ENCODE measurements around the gene ARID1B.

The ARID1B gene

DNA sequence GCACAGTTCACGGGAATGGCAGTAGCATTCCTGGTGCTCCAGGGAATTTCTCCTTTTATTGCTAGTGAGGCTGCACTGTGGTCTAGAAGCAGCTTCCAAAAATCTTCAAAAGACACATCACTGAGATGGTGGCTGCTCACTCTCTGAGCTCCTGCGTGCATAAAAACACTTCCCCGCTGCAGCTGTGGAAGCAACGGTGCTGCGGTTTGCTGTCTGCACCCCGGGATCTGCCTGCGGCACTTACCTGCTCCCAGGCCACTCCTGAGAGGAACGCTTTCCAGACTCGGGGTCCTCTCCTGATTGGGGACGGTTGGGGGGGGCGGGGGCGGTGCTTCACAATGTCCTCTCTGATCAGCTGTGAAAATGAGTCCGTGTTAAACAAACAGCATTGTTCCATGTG, 468.3 kb downstream of the ARID1B start:
- in situ Hi-C loops (cut with HindIII; ENCODE audit: low pct_ligation_motif_present, low sequenced_read_pairs), result no loop called here
- Histone ChIP-seq H3K36me3 (replicated peaks) (no peaks in the 10 kb centered on the region), H3K27me3 (replicated peaks) (no peaks in the 10 kb centered on the region), H3K4me3 (ENCODE audit: low read depth, low read length) (no peak overlapping the region), H3K27ac (no peak overlapping the region)
- TF ChIP-seq, protein P1, sequence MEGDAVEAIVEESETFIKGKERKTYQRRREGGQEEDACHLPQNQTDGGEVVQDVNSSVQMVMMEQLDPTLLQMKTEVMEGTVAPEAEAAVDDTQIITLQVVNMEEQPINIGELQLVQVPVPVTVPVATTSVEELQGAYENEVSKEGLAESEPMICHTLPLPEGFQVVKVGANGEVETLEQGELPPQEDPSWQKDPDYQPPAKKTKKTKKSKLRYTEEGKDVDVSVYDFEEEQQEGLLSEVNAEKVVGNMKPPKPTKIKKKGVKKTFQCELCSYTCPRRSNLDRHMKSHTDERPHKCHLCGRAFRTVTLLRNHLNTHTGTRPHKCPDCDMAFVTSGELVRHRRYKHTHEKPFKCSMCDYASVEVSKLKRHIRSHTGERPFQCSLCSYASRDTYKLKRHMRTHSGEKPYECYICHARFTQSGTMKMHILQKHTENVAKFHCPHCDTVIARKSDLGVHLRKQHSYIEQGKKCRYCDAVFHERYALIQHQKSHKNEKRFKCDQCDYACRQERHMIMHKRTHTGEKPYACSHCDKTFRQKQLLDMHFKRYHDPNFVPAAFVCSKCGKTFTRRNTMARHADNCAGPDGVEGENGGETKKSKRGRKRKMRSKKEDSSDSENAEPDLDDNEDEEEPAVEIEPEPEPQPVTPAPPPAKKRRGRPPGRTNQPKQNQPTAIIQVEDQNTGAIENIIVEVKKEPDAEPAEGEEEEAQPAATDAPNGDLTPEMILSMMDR (IDR thresholded peaks at IDR 0.05; ENCODE audit: low read depth, low read length, missing control alignments), result no peak
- no peak for DNase-seq

DNA sequence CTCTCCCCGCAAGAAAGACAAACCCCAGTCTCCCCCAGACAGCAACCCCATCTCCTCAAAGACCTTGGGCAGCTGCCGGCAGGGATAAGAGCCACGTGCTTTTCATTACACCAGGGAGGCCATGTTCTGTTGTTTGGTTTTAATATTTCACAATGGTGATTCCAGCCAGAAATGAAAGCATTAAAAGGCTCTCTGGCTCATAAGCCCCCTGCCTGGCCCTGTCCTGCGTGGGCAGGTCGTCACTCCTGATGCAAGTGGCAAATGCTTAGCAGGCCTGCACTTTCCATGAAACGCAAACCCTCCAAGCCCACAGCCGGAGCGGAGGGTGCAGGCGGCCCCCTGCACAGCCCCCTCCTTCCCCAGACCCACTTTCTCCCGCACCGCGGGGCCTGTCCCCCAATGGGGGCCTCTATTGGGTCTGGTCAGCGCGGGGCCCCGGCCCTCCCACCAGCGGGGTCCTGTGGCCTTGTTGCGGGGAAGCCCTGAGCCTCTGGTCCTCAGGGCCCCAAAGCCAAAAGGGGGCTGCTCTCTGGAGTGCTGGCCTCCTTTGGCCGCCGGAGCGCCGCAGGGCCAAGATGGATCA, 469.0 kb downstream of the ARID1B start:
- no peak overlapping the region for H3K4me3 ChIP-seq (ENCODE audit: low read depth, low read length)
- TF ChIP-seq, protein P1 (IDR thresholded peaks at IDR 0.05; ENCODE audit: low read depth, low read length, missing control alignments), result no peak
- DNase-seq, result no peak
- in situ Hi-C loops (cut with HindIII; ENCODE audit: low pct_ligation_motif_present, low sequenced_read_pairs), result no loop called here
- no peaks in the 10 kb centered on the region for H3K27me3 ChIP-seq (replicated peaks)
- H3K27ac ChIP-seq, result no peak overlapping the region
- H3K36me3 ChIP-seq (replicated peaks), result no peaks in the 10 kb centered on the region

DNA sequence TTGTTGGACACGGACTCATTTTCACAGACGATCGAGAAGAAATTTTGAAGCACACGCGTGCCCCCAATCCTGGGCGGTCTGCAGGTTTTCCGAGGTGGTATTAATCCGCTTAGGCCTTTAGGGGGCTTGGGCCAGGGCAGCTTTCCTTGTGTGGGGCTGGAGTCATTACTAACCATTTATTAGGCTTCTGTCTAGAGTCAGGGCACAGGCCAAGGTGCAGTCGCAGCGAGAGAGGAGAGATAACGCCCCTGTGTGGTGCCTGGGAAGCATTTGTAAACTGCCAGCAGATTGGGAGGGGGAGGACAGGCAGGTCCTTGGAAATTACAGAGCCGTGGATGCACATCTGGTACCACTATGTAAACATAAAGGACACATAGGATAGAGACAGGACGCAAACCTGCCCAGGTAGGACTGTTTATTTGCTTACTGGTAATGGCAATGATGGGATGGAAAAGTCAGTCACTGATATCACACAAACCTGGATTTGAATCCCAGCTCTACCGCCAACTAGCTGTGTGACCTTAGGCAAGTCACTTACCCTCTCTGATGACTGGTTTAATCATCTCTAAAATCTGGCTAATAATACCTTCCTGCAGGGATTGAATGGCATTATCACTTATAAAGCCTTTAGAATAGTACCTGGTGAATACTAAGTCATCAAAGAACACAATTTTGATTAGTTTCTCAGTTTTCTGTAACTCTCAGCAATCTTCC, 469.8 kb downstream of the ARID1B start:
- Histone ChIP-seq H3K27me3 (replicated peaks) (no peaks in the 10 kb centered on the region), H3K4me3 (ENCODE audit: low read depth, low read length) (no peak overlapping the region), H3K36me3 (replicated peaks) (no peaks in the 10 kb centered on the region), H3K27ac (no peak overlapping the region)
- TF ChIP-seq, protein P1 (IDR thresholded peaks at IDR 0.05; ENCODE audit: low read depth, low read length, missing control alignments), result no peak
- no peak for DNase-seq
- in situ Hi-C loops (cut with HindIII; ENCODE audit: low pct_ligation_motif_present, low sequenced_read_pairs), result no loop called here

DNA sequence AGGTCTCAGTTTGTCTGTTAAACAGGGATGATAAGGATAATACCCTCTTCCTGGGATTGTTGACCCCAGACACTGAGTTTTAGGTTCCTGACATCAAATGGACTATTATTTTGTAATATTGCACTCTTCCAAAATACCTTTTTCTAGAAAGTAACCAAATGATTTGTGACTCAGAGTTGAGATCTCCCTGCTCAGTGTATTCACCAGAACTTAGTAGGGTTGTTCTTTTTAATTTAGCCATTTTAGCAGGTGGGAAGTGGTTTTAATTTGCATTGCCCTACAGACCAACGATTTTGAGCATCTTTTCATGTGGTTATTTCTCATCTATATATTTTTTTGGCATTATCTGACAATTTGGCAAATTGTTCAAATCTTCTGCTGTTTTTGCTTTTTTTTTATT, 471.1 kb downstream of the ARID1B start:
- TF ChIP-seq, protein P1 (IDR thresholded peaks at IDR 0.05; ENCODE audit: low read depth, low read length, missing control alignments), result no peak
- H3K27me3 ChIP-seq (replicated peaks), result no peaks in the 10 kb centered on the region
- in situ Hi-C loops (cut with HindIII; ENCODE audit: low pct_ligation_motif_present, low sequenced_read_pairs), result no loop called here

DNA sequence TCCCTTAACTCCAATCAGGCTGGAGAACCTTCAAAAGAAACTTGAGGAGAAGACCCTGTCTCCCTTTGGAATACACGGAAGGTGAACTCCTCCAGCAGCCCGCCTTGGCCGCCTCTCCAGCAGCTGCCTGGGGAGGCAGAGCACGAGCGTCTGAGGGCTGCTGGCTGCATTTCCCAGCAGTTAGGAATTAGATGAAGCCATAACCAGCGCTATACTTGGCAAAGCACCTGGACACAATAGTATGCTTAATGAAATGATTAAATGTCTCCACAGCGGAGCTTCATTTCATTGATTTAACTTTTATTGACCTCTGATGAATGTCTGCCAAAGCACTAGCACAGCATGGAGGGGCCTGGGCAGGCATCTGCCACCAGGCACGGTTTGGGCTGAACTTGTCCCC, 472.6 kb downstream of the ARID1B start:
- no peaks in the 10 kb centered on the region for H3K27me3 ChIP-seq (replicated peaks)
- no peak overlapping the region for H3K4me3 ChIP-seq (ENCODE audit: low read depth, low read length)
- H3K27ac ChIP-seq, result no peak overlapping the region
- in situ Hi-C loops (cut with HindIII; ENCODE audit: low pct_ligation_motif_present, low sequenced_read_pairs), result no loop called here
- H3K36me3 ChIP-seq (replicated peaks), result no peaks in the 10 kb centered on the region
- TF ChIP-seq, protein P1 (IDR thresholded peaks at IDR 0.05; ENCODE audit: low read depth, low read length, missing control alignments), result no peak
- no peak for DNase-seq

More for the DNA sequence above, 471.1 kb downstream of the ARID1B start:
- no peak for DNase-seq
- H3K4me3 ChIP-seq (ENCODE audit: low read depth, low read length), result no peak overlapping the region
- H3K27ac ChIP-seq, result no peak overlapping the region
- no peaks in the 10 kb centered on the region for H3K36me3 ChIP-seq (replicated peaks)
